Tibial nerve (tissue), 4 donors: ENCODE results near the gene LPCAT2. TPM values are rescaled to one million over a fixed set of nuclear protein-coding genes. Genes with fewer than 3 reads are reported as not detected.

Experiments
- DNase-seq, 2 donors: peaks; one replicate each; pipeline ENCODE4 v3.0.0-alpha.2; 2019; ENCODE audit warnings: low spot score in 2 of 2
- H3K27ac ChIP-seq, 4 donors: fragments of 200-600 bp; sonication (generic) in 3 of 4; one replicate each; pipeline ENCODE4 v1.5.1; 2017 to 2019; ENCODE audit warnings: mild to moderate bottlenecking in 1 of 4
- H3K27me3 ChIP-seq, 2 donors: fragments of 200-600 bp; sonication (generic) in 1 of 2; one replicate each; pipeline versions ENCODE4 v1.5.1 to v1.6.0; 2017 to 2019
- H3K36me3 ChIP-seq, 3 donors: fragments of 200-600 bp; sonication (generic); one replicate each; pipeline ENCODE4 v1.5.1; 2018 to 2019
- H3K4me1 ChIP-seq, 4 donors: fragments of 200-600 bp; sonication (generic) in 3 of 4; one replicate each; pipeline ENCODE4 v1.5.1; 2017 to 2019
- H3K4me3 ChIP-seq, 4 donors: fragments of 200-600 bp; sonication (generic) in 3 of 4; one replicate each; pipeline ENCODE4 v1.5.1; 2017 to 2019; ENCODE audit warnings: mild to moderate bottlenecking in 1 of 4, moderate library complexity in 1 of 4
- H3K9me3 ChIP-seq, 4 donors: fragments of 200-600 bp; sonication (generic) in 3 of 4; one replicate each; pipeline ENCODE4 v1.5.1; 2017 to 2019
- EP300 ChIP-seq, 2 donors: sonication (generic); formaldehyde crosslinking; IDR thresholded peaks; one replicate each; pipeline ENCODE4 v1.6.1; 2017; ENCODE audit warnings: antibody characterized with exemption in 2 of 2, mild to moderate bottlenecking in 1 of 2
- POLR2A ChIP-seq, 2 donors: fragments of 450-650 bp; IDR thresholded peaks; one replicate each; pipeline ENCODE4 v1.6.1; 2017; ENCODE audit warnings: antibody characterized with exemption in 2 of 2, mild to moderate bottlenecking in 2 of 2, moderate library complexity in 2 of 2
- WGBS, 2 donors: methylation state at CpG; one replicate each; pipeline ENCODE4 v1.1.5; 2018; 5-methylcytosine and 5-hydroxymethylcytosine counted together
- total RNA-seq, 4 donors: library from RNA; depleted of rRNA; stranded (reverse); fragments of >200 nt; gene quantifications; one replicate each; pipeline ENCODE4 v1.1.0, GENCODE V29; 2016
- TF ChIP-seq, protein P1 (sequence below), 5 experiments: fragments of 200-600 bp in 3 of 5; fragments of 450-650 bp in 2 of 5; sonication (generic) in 3 of 5; IDR thresholded peaks; one replicate each; pipeline ENCODE4 v1.5.1; 2016 to 2019; ENCODE audit warnings: antibody characterized with exemption in 5 of 5, mild to moderate bottlenecking in 3 of 5, moderate library complexity in 2 of 5

The LPCAT2 gene
- total RNA-seq, 4 donors from 2014 or later, result 14.9 to 33.4 (median 24.0) TPM

DNA sequence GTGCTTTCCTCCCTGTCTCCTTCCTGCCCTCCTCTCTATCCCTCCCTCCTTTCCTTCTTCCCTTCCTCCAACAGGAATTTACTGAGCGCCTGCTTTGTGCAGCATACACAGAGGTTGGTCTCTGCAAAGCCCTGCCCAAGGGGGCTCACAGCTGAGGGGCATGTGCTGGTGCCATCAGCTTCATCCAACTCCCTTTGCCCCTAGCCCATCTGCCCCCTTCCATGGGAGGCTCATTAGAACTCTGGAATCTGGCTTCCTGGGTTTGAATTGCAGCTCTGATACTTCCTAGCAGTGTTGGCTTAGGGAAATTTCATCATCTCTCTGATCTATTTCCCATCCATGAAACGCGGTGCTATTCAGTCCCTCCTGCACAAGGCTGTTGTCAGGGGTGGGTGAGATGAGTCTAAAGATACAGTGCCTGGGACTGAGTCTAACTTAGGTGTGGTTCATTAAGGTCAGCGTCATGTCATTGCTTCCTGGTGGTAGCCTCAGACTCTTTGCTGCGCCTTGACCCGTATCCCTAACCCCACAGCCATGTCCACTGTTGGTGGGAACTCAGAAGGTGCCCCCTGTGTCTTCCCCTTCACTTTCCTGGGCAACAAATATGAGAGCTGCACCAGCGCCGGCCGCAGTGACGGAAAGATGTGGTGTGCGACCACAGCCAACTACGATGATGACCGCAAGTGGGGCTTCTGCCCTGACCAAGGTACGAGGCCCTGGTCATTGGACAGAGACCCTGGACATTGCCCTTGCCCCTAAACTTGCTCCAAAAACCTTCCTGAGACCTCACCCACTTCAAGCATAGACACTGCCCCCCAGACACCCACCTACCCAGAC, 19.5 kb upstream of the LPCAT2 start:
- H3K9me3 ChIP-seq, result no peaks in the 10 kb centered on the region
- TF ChIP-seq POLR2A (IDR thresholded peaks at IDR 0.05), result no peak
- no peak for TF ChIP-seq EP300 (IDR thresholded peaks at IDR 0.05)
- TF ChIP-seq, protein P1, sequence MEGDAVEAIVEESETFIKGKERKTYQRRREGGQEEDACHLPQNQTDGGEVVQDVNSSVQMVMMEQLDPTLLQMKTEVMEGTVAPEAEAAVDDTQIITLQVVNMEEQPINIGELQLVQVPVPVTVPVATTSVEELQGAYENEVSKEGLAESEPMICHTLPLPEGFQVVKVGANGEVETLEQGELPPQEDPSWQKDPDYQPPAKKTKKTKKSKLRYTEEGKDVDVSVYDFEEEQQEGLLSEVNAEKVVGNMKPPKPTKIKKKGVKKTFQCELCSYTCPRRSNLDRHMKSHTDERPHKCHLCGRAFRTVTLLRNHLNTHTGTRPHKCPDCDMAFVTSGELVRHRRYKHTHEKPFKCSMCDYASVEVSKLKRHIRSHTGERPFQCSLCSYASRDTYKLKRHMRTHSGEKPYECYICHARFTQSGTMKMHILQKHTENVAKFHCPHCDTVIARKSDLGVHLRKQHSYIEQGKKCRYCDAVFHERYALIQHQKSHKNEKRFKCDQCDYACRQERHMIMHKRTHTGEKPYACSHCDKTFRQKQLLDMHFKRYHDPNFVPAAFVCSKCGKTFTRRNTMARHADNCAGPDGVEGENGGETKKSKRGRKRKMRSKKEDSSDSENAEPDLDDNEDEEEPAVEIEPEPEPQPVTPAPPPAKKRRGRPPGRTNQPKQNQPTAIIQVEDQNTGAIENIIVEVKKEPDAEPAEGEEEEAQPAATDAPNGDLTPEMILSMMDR (IDR thresholded peaks at IDR 0.05), result no peak
- no peak overlapping the region for H3K4me3 ChIP-seq
- no peaks in the 10 kb centered on the region for H3K27me3 ChIP-seq
- peaks cover 0 to 54% (median 0%) of the 10 kb centered on the region in 3 donors for H3K36me3 ChIP-seq
- peak overlapping the region in 3 of 4 donors; percentile 19 to 92 (median 58) for H3K27ac ChIP-seq
- 90 to 94% methylated on average over 14 of the region's 14 CpGs for WGBS, 2 donors
- no peak for DNase-seq
- peaks cover 0 to 61% (median 2%) of the 10 kb centered on the region in 4 donors for H3K4me1 ChIP-seq

DNA sequence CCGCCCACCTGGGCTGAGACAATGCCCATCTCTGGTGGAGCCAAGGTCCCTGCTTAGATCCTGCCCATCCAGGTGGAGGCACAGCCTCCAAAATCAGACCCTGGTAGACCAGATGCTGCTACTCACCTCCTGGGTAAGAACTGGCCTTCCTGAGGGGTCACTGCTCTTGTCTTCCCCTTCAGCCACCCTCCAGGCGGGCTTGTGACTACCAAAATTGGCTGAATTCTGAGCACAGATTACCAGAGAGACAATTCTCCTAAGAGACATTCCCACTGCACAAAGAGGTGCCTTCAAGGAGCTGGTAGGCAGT, 19.0 kb upstream of the LPCAT2 start:
- H3K9me3 ChIP-seq, result no peaks in the 10 kb centered on the region
- peak overlapping the region in 3 of 4 donors; percentile 19 to 92 (median 58) for H3K27ac ChIP-seq
- TF ChIP-seq EP300 (IDR thresholded peaks at IDR 0.05) (no peak), POLR2A (IDR thresholded peaks at IDR 0.05) (no peak)
- TF ChIP-seq, protein P1 (IDR thresholded peaks at IDR 0.05), result no peak
- H3K36me3 ChIP-seq, result peaks cover 0 to 49% (median 0%) of the 10 kb centered on the region in 3 donors
- no peak for DNase-seq
- 87 to 94% methylated on average over 2 of the region's 2 CpGs for WGBS, 2 donors
- H3K27me3 ChIP-seq, result no peaks in the 10 kb centered on the region
- peaks cover 0 to 66% (median 5%) of the 10 kb centered on the region in 4 donors for H3K4me1 ChIP-seq
- H3K4me3 ChIP-seq, result no peak overlapping the region

GRCh38 chr16:55490301-55490700, 18.6 kb upstream of the LPCAT2 start:
- H3K36me3 ChIP-seq, result peaks cover 0 to 45% (median 0%) of the 10 kb centered on the region in 3 donors
- H3K4me3 ChIP-seq, result no peak overlapping the region
- H3K4me1 ChIP-seq, result peaks cover 0 to 70% (median 5%) of the 10 kb centered on the region in 4 donors
- H3K27me3 ChIP-seq, result no peaks in the 10 kb centered on the region
- no peaks in the 10 kb centered on the region for H3K9me3 ChIP-seq
- no peak for DNase-seq
- WGBS, 2 donors, result 70 to 75% methylated on average over 2 of the region's 2 CpGs
- peak overlapping the region in 3 of 4 donors; percentile 19 to 92 (median 58) for H3K27ac ChIP-seq
- TF ChIP-seq POLR2A (IDR thresholded peaks at IDR 0.05) (no peak), EP300 (IDR thresholded peaks at IDR 0.05) (peak in 1 of 2 donors; percentile 21)
- TF ChIP-seq, protein P1 (IDR thresholded peaks at IDR 0.05), result no peak

GRCh38 chr16:55491691-55492090, 17.2 kb upstream of the LPCAT2 start:
- Histone ChIP-seq H3K36me3 (peaks cover 0 to 43% (median 0%) of the 10 kb centered on the region in 3 donors), H3K27me3 (no peaks in the 10 kb centered on the region), H3K4me3 (no peak overlapping the region), H3K27ac (peak overlapping the region in 2 of 4 donors; percentile 58 to 92), H3K9me3 (no peaks in the 10 kb centered on the region), H3K4me1 (peaks cover 0 to 84% (median 5%) of the 10 kb centered on the region in 4 donors)
- 67 to 78% methylated on average over 7 of the region's 7 CpGs for WGBS, 2 donors
- DNase-seq, result no peak
- TF ChIP-seq POLR2A (IDR thresholded peaks at IDR 0.05), result no peak
- peak in 1 of 2 donors; percentile 83 for TF ChIP-seq EP300 (IDR thresholded peaks at IDR 0.05)

DNA sequence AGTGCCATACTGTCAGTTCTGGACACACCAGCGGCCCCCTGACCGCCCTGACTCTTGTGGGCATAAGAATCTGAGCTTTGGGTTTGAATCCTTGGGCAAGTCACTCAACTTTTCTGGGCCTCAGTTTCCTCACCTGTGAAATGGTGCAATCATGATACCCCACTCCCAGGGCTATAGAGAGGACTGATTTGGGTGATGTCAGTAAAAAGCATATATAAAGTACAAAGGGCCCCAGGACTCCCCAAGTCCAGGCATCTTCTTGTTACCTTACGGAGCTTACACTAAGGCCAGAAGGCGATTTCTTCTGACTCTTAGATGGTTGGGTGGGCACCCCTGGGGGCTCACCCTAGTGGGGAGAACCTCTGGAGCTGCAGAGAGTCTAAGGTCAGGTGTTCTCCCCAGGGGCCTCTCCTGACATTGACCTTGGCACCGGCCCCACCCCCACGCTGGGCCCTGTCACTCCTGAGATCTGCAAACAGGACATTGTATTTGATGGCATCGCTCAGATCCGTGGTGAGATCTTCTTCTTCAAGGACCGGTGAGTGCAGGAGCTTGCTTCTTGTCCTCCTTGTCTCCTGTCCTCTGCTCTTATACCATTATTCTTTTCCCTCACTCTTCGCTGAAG, 16.0 kb upstream of the LPCAT2 start:
- H3K4me1 ChIP-seq, result peaks cover 0 to 82% (median 5%) of the 10 kb centered on the region in 4 donors
- TF ChIP-seq EP300 (IDR thresholded peaks at IDR 0.05) (peak in 1 of 2 donors; percentile 14), POLR2A (IDR thresholded peaks at IDR 0.05) (no peak)
- TF ChIP-seq, protein P1 (IDR thresholded peaks at IDR 0.05), result no peak
- 93 to 95% methylated on average over 10 of the region's 10 CpGs for WGBS, 2 donors
- peak in 1 of 2 donors; percentile 20 for DNase-seq
- H3K4me3 ChIP-seq, result no peak overlapping the region
- no peaks in the 10 kb centered on the region for H3K27me3 ChIP-seq
- peaks cover 0 to 45% (median 0%) of the 10 kb centered on the region in 3 donors for H3K36me3 ChIP-seq
- H3K27ac ChIP-seq, result peak overlapping the region in 2 of 4 donors; percentile 58 to 92
- H3K9me3 ChIP-seq, result no peaks in the 10 kb centered on the region
